Activated naive CD8-positive, alpha-beta T cell treated with anti-CD3 and anti-CD28 coated beads, Interleukin-2, amount 50 U/mL, for 16 hours (primary cell): ENCODE data around the gene ALKBH3.

Source experiments
- DNase-seq: peaks from one replicate; pipeline ENCODE4 v3.0.0-alpha.2; 2020; ENCODE audit warnings: low read depth, low spot score

The ALKBH3 gene

GRCh38 chr11:43922295-43922648 lies 41.6 kb downstream of the ALKBH3 start:
- DNase-seq: no peak

GRCh38 chr11:43922744-43923405 lies 42.2 kb downstream of the ALKBH3 start:
- no peak for DNase-seq

- no peak for DNase-seq
Observed at GRCh38 chr11:43923406-43924111, 42.9 kb downstream of the ALKBH3 start.

GRCh38 chr11:43924112-43924855 lies 43.7 kb downstream of the ALKBH3 start:
- DNase-seq: no peak

- DNase-seq: no peak
Observed at GRCh38 chr11:43925063-43925931, 44.7 kb downstream of the ALKBH3 start.

GRCh38 chr11:43925932-43926505 lies 45.4 kb downstream of the ALKBH3 start:
- no peak for DNase-seq

GRCh38 chr11:43927070-43927469 lies 46.4 kb downstream of the ALKBH3 start:
- no peak for DNase-seq

GRCh38 chr11:43927925-43928707 lies 47.5 kb downstream of the ALKBH3 start:
- no peak for DNase-seq

- no peak for DNase-seq
Observed at GRCh38 chr11:43928721-43929120, 48.1 kb downstream of the ALKBH3 start.

GRCh38 chr11:43930868-43931716 lies 50.5 kb downstream of the ALKBH3 start:
- DNase-seq: no peak

GRCh38 chr11:43931717-43932039 lies 51.0 kb downstream of the ALKBH3 start:
- no peak for DNase-seq

GRCh38 chr11:43933226-43933607 lies 52.6 kb downstream of the ALKBH3 start:
- no peak for DNase-seq

GRCh38 chr11:43933608-43934551 lies 53.2 kb downstream of the ALKBH3 start:
- DNase-seq: no peak

GRCh38 chr11:43934601-43935423 lies 54.2 kb downstream of the ALKBH3 start:
- DNase-seq: no peak

- no peak for DNase-seq
Observed at GRCh38 chr11:43935424-43935979, 54.9 kb downstream of the ALKBH3 start.

GRCh38 chr11:43936076-43936475 lies 55.4 kb downstream of the ALKBH3 start:
- no peak for DNase-seq
